Loucy (cell line): ENCODE results near the gene MRS2.

Experiments used
- H2AFZ ChIP-seq: fragments of 200-600 bp; sonication (generic); 2 replicates; pipeline ENCODE4 v1.6.0; 2016; ENCODE audit warnings: antibody characterized with exemption, mild to moderate bottlenecking, low read length, moderate library complexity
- H3F3A ChIP-seq: fragments of 200-600 bp; 2 replicates; pipeline ENCODE4 v1.6.0; 2016; ENCODE audit warnings: antibody characterized with exemption, low read depth, mild to moderate bottlenecking
- H3K27me3 ChIP-seq: fragments of 200-600 bp; sonication (generic); 2 replicates; pipeline ENCODE4 v1.6.1; 2014; ENCODE audit warnings: low read length, mild to moderate bottlenecking; ENCODE audit not compliant: insufficient read depth, poor library complexity, severe bottlenecking
- H3K36me3 ChIP-seq: fragments of 200-600 bp; sonication (generic); 2 replicates; pipeline ENCODE4 v1.6.1; 2016; ENCODE audit warnings: low read length; ENCODE audit not compliant: insufficient read depth
- H3K4me1 ChIP-seq: fragments of 200-600 bp; sonication (generic); 2 replicates; pipeline ENCODE4 v1.5.1; 2014; ENCODE audit warnings: low read length, mild to moderate bottlenecking; ENCODE audit not compliant: insufficient read depth, poor library complexity, severe bottlenecking
- H3K4me2 ChIP-seq: fragments of 200-600 bp; sonication (generic); 2 replicates; pipeline ENCODE4 v1.6.0; 2014; ENCODE audit warnings: antibody characterized with exemption, low read length, low read depth, mild to moderate bottlenecking; ENCODE audit not compliant: poor library complexity, severe bottlenecking
- H3K4me3 ChIP-seq: fragments of 200-600 bp; sonication (generic); 2 replicates; pipeline ENCODE4 v1.5.1; 2014; ENCODE audit warnings: low read length, mild to moderate bottlenecking, mixed read lengths; ENCODE audit not compliant: poor library complexity, severe bottlenecking
- H3K79me2 ChIP-seq: fragments of 200-600 bp; sonication (generic); 2 replicates; pipeline ENCODE4 v1.6.1; 2014; ENCODE audit warnings: low read length; ENCODE audit not compliant: insufficient read depth
- H3K9ac ChIP-seq: fragments of 200-600 bp; sonication (generic); 2 replicates; pipeline ENCODE4 v1.6.0; 2014; ENCODE audit warnings: mild to moderate bottlenecking, low read depth, low read length, moderate library complexity; ENCODE audit not compliant: poor library complexity, severe bottlenecking
- H3K9me2 ChIP-seq: fragments of 200-600 bp; sonication (generic); replicated peaks from 2 replicates; pipeline ENCODE4 v1.6.1; 2016; ENCODE audit warnings: low read depth, low read length, mixed read lengths
- H3K9me3 ChIP-seq: fragments of 200-600 bp; sonication (generic); 2 replicates; pipeline ENCODE4 v1.6.1; 2014; ENCODE audit warnings: mild to moderate bottlenecking, antibody characterized with exemption, low read length, low read depth; ENCODE audit not compliant: insufficient read depth
- H4K20me1 ChIP-seq: fragments of 200-600 bp; sonication (generic); 2 replicates; pipeline ENCODE4 v1.6.0; 2014; ENCODE audit warnings: antibody characterized with exemption, low read length, mild to moderate bottlenecking; ENCODE audit not compliant: insufficient read depth, poor library complexity, severe bottlenecking
- CTCF ChIP-seq: fragments of 200-600 bp; sonication (generic); conservative IDR thresholded peaks from 2 replicates; pipeline ENCODE4 v1.5.1; 2014; ENCODE audit warnings: mild to moderate bottlenecking, antibody characterized with exemption, low read length
- EZH2phosphoT487 ChIP-seq: fragments of 200-600 bp; IDR thresholded peaks from 2 replicates; pipeline ENCODE4 v1.6.1; 2018; ENCODE audit warnings: antibody characterized with exemption, mild to moderate bottlenecking, moderate library complexity, borderline replicate concordance

MRS2 gene

GRCh38 chr6:24402697-24403500 is at the start of gene MRS2:
MRS2 (plus strand) TSS chr6:24402936; CDS start chr6:24403047, 111 bp downstream.
- H3K36me3 ChIP-seq = 0 out of 2 replicates have a peak, but pooled peaks cover 2% of the 10 kb centered on the region
- H3K9ac ChIP-seq = peak within 1 kb of the TSS; percentile 86
- H2AFZ ChIP-seq = peak within 1 kb of the TSS; percentile 81
- peaks cover 28% of the 10 kb centered on the region for H3K4me1 ChIP-seq
- peaks cover 16% of the 10 kb centered on the region for H3K27me3 ChIP-seq
- peaks cover 37% of the 10 kb centered on the region for H3K79me2 ChIP-seq
- no peaks in the 10 kb centered on the region for H3F3A ChIP-seq
- no peaks in the 10 kb centered on the region for H3K9me2 ChIP-seq
- H3K4me3 ChIP-seq = peak within 1 kb of the TSS; percentile 87
- TF ChIP-seq EZH2phosphoT487 (no peak), CTCF (no peak)
- peak within 1 kb of the TSS; percentile 92 for H3K4me2 ChIP-seq
- peaks cover 27% of the 10 kb centered on the region for H4K20me1 ChIP-seq
- no peaks in the 10 kb centered on the region for H3K9me3 ChIP-seq

- H3K4me2 ChIP-seq = no peak overlapping the region
- H3K4me1 ChIP-seq = no peaks in the 10 kb centered on the region
- no peaks in the 10 kb centered on the region for H3K27me3 ChIP-seq
- H2AFZ ChIP-seq = no peak overlapping the region
- no peaks in the 10 kb centered on the region for H3K9me2 ChIP-seq
- no peak overlapping the region for H3K4me3 ChIP-seq
- no peaks in the 10 kb centered on the region for H3K79me2 ChIP-seq
- TF ChIP-seq EZH2phosphoT487 (no peak), CTCF (no peak)
- no peaks in the 10 kb centered on the region for H3K9me3 ChIP-seq
- no peaks in the 10 kb centered on the region for H4K20me1 ChIP-seq
- no peaks in the 10 kb centered on the region for H3K36me3 ChIP-seq
- no peaks in the 10 kb centered on the region for H3F3A ChIP-seq
- H3K9ac ChIP-seq = no peak overlapping the region
These were observed 48.9 kb upstream of the MRS2 start for GRCh38 chr6:24353861-24354260.

- no peaks in the 10 kb centered on the region for H4K20me1 ChIP-seq
- H3K4me2 ChIP-seq = no peak overlapping the region
- H3K9me2 ChIP-seq = no peaks in the 10 kb centered on the region
- H3K36me3 ChIP-seq = no peaks in the 10 kb centered on the region
- no peak for TF ChIP-seq CTCF
- no peaks in the 10 kb centered on the region for H3K79me2 ChIP-seq
- H3K9me3 ChIP-seq = no peaks in the 10 kb centered on the region
- H3K4me1 ChIP-seq = no peaks in the 10 kb centered on the region
- no peaks in the 10 kb centered on the region for H3K27me3 ChIP-seq
- H2AFZ ChIP-seq = no peak overlapping the region
- no peak overlapping the region for H3K4me3 ChIP-seq
- H3F3A ChIP-seq = no peaks in the 10 kb centered on the region
- no peak overlapping the region for H3K9ac ChIP-seq
These were observed 47.3 kb upstream of the MRS2 start for GRCh38 chr6:24355393-24355792.
